AG09319 (cell line): ENCODE data around the gene PXDN.

ENCODE experiments used
- DNase-seq: peaks from one replicate; pipeline ENCODE4 v3.0.0-alpha.2; 2010; ENCODE audit warnings: low read depth; ENCODE audit errors: extremely low read depth
- TF ChIP-seq, protein P1 (sequence below): IDR thresholded peaks from 2 replicates; pipeline ENCODE4 v1.5.1; 2011; ENCODE audit warnings: low read depth, mild to moderate bottlenecking, inconsistent platforms, low read length, moderate library complexity

PXDN gene

DNA sequence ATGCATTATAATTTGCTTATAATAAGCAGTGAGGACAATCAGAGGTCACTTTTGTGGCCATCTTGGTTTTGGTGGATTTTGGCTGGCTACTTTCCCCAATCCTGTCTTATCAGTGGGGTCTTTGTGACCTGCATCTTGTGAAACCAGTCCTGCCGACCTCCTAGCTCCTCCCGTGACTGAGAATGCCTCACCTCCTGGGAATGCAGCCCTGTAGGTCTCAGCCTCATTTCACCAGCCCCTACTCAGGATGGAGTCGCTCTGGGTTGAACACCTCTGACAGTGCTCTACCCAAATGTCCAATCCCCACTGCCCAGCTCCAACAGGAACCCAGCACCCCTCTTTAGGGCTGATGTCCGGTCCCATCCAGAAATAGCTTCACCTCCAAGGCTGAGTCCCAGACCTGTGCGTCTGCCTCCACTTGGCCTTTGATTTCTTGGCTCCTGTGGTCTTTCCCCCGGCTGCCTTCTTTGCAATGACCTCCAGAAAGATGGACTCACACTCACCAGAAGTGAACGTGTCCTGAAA lies 31.3 kb upstream of the PXDN start:
- no peak for DNase-seq

DNA sequence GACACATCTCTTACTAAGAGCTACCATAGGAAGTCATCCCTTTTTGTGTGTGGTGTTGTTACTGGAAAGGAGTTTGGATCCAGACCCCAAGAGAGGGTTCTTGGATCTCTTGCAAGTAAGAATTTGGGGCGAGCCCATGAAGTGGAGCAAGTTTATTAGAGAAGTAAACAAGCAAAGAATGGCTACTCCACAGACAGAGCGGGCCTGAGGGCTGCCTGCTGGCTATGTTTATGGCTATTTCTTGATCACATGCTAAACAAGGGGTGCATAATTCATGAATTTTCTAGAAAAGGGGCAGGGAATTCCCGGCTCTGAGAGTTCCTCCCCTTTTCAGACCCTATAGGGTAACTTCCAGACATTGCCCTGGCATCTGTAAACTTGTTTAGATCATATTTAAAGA lies 30.6 kb upstream of the PXDN start:
- DNase-seq, result no peak
- TF ChIP-seq, protein P1, sequence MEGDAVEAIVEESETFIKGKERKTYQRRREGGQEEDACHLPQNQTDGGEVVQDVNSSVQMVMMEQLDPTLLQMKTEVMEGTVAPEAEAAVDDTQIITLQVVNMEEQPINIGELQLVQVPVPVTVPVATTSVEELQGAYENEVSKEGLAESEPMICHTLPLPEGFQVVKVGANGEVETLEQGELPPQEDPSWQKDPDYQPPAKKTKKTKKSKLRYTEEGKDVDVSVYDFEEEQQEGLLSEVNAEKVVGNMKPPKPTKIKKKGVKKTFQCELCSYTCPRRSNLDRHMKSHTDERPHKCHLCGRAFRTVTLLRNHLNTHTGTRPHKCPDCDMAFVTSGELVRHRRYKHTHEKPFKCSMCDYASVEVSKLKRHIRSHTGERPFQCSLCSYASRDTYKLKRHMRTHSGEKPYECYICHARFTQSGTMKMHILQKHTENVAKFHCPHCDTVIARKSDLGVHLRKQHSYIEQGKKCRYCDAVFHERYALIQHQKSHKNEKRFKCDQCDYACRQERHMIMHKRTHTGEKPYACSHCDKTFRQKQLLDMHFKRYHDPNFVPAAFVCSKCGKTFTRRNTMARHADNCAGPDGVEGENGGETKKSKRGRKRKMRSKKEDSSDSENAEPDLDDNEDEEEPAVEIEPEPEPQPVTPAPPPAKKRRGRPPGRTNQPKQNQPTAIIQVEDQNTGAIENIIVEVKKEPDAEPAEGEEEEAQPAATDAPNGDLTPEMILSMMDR, result no peak

More for the DNA sequence above, 31.3 kb upstream of the PXDN start:
- TF ChIP-seq, protein P1, result no peak

DNA sequence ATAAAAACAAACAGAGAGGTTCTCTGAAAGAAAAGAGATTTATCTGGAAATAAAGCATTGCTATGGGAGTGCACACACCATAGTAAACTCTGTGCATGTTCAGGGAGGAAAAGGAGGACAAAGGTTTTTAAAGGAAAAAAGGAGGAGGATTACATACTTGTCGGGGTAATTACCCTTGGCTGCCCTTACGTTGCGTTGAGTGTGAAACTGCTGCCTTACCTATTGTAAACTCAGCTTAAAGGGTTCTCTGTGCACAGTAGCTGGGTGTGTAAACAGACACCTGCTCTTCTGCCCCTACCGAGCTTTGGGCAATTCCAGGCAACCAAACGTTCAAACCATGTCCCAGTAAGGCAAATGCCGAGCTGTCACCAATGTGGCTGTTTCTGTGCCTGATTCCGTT lies 29.6 kb upstream of the PXDN start:
- no peak for DNase-seq
- TF ChIP-seq, protein P1, result no peak

DNA sequence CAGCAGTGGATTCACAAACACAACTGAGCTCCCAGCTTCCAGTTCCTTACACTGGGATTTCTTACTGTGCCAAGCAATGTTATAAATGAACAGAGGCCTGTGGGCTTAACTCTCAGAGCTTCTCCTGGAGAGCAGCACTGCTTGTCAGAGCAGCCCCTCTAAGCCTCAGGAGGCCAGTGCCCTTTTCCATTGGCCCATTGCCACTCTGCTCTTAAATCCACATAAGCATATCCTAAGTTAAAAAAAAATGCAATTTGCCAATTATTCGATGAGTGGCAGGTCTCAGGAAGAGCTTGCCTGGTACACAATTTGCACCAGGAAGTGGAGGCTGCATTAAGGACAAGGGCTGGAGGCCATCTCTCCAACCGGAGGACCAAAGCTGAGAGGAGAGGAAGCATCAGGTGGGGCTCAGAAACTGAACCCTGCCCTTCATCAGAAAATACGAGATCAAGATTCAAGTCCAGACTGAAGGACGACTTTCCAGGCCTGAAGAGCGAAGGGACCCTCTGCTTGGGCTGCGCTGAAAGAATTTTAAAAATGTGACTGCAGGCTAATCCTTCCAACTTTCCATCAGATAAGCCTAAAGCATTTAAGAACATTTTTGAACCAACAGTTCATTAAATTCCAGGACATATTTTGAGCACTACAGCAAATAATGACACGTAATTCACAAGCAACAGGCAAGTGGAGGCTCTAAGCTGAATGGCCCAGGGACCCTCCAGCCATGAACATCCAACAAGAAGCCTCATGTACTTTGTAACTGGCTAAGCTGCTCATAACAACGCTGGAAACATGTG lies 28.4 kb upstream of the PXDN start:
- TF ChIP-seq, protein P1, result no peak

DNA sequence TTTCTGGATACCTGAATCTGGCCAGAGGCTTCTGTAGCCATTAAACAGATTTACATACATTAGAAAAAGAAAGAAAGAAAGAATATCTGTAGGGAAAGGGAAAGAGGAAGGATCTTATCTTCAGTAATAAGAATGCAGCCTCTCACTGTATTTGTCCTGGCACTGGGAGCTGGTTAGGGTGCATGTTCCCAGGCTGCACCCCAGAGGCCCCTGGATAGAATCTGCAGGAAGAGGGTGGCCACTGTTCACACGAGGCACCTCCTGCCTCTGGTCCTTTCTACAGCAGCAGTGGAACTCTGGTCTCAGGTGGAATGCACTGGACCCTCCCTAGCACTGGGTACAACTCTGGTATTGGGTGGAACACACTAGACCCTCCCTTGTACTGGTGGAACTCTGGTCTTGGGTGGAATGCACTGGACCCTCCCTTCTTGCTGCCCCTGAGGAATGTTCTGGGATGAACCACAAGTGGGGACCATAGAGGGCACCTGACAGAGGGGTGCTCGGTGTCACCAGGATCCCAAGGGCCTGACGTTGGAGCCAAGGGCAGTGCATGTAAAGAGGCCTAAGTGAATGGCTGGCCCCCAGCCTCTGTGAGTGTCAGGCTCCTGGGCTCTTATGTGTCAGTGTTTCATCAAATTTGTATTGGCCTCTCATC lies 27.4 kb upstream of the PXDN start:
- DNase-seq, result no peak
- TF ChIP-seq, protein P1, result no peak

More for the DNA sequence above, 28.4 kb upstream of the PXDN start:
- DNase-seq, result no peak

DNA sequence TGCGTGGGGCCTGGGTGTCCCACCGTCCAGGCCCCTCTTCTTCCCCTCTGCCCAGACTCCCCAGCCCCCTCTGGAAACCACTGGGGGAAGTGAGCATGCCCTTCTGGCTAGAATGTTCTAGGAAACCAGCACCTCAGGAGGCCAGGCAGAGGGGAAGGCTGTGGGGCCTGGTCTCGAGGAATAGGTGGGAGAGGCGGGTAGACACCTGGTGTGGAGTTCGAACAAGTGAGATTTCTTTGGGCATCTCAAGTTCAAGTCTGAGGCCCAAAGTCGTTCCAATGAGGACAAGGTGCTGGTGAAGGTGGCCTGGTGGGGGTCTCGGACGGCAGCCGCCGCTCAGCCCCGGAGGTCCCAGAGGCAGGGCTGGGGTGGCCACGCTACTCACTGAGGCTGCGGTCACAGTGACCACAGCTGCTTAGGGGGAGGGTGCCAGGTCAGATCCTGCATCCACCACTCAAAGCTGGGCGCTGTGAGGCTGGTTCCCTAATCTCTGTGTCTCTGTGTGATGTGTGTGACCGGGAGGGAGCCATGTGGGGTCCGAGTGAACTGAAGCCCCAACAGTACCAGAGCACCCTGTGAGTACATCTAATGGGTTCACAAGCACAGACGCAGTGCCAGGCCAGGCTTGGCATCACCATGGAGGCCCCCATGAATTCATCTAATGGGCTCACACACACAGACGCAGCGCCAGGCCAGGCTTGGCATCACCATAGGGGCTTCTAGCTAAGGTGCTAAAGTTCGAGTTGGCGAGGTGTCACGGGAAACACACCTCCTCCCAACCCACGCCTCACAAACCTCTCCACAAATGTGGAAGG lies 26.5 kb upstream of the PXDN start:
- TF ChIP-seq, protein P1, result no peak
- no peak for DNase-seq
